GM19397 (cell line): Measurements from ENCODE around the gene CHL1.
A peak's percentile ranks its signal among the peaks of the same experiment; 100 is the strongest.

Experiments
- ATAC-seq: cut with Tn5 transposase; IDR thresholded peaks from one replicate; pipeline ENCODE4 v1.9.1; 2021; ENCODE audit warnings: mild to moderate bottlenecking, moderate library complexity; ENCODE audit not compliant: unreplicated experiment

Gene CHL1

GRCh38 chr3:212432-212831, 15.9 kb downstream of the CHL1 start:
- peak; percentile 80 for ATAC-seq

DNA sequence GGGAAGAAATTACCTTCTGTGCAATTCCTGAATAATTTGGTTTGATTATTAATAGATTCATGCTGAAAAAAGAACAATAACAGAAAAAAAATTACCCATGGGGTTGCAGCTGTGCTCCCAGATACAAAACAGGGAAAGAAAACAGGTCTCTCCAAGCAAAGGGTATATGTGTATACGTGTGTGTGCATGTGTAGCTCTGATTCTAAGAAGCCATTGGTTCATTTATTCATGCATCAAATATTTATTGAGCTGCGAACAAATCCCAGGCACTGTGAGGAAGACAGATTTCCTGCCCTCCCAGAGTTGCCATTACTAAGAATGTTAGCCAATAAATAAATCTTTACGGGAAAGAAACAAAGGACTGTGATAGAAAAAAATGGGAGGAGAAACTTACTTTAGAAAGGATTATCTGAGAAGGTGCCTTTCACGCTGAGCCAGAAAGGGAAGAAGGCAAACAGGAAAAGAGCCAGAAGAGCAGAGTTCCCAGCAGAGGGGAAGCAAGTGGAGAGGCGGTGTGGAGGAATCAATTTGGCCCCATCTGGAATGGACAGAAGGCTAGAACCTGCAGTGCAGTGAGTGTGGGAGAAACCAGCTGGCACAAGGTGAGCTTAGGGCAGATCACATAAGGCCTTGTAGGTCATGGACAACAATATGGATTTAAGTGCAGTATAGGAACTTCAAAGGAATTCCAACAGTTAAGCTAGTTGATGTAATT, 20.7 kb downstream of the CHL1 start:
- no peak for ATAC-seq

DNA sequence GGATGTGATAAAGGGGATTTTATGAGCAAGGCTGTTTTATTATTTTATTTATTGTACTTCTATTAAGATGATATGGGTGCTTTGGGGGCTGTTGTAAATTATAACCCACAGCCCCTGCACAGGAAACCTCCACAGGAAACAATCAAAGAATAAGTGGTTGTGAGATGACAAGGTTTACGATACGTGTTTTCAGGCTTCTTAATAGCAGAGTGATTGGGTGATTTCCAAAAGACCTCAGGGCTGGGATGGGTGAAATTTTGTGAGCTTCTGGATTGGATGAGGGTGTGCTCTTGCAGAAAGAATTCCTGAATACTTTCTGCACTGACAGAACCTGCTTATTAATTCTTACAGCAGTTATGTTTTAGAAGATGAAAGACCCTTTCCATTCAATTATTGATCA, 21.4 kb downstream of the CHL1 start:
- ATAC-seq: no peak

DNA sequence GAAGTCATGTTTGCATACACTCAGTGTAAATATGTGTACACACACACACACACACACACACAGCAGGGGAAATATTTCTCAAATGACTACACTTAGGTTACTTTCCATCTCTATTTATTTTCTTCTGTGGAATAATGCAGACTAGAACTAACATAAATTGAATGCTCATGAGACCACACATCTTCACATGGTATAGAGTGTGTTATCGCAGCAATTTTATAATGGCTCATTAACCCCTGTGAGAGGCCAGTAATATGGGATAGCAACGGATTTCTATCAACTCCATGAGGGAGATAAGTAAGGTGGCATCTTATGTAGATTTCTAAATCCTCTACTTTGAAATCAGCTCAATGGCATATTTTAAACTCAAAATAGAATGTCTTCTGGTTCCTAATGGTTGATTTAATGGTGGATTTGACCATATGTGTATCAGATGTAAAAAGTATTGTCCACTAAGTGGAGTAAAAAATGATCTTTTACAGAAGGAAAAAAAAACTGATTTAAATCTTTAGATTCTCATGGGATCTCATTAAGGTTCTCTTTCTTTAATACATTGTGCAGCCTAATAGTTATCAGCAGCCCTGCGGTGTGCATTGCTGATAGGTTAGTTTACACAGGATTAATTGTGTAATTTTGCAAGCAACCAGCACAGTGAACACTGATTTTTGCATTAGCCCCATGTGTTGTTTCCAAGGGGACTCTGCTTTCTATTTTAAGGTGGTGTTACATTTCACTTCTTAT, 32.0 kb downstream of the CHL1 start:
- no peak for ATAC-seq

DNA sequence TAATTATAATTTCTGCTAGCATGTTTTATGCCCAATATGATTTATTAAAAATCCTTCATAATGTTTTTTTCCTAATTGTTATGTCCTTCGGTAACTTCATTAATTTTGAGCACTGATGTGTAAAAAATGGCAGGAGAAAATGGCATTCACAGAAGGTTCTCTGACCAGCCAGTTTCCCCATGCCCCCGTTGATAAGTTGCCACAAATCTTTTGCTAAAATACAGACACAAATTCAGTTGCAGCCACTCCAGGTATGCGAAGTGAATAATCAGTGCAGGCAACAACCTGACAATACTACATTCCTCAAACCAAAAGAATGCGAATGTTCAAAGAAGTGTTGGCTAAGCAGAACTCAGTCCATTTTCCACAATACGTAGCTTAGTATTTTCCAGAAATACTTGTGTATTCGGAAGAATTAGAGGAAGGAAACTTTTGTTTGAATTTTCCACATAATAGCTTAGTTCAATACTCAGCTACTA, 32.7 kb downstream of the CHL1 start:
- no peak for ATAC-seq

DNA sequence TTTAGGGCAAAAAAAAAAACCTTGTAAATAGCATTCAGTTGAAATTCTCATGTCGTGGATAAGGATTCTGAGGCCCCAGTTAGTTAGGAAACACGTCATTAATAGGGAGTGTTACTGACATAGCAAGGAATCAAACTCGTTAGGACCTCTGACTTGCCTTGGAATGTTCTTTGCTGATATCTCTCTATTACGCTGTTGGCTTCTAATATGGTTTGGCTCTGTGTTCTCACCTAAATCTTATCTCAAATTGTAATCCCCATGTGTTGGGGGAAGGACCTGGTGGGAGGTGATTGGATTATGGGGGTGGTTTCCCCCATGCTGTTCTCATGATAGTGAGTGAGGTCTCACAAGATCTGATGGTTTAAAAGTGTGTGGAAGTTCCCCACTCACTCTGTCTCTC, 40.3 kb downstream of the CHL1 start:
- ATAC-seq: no peak

DNA sequence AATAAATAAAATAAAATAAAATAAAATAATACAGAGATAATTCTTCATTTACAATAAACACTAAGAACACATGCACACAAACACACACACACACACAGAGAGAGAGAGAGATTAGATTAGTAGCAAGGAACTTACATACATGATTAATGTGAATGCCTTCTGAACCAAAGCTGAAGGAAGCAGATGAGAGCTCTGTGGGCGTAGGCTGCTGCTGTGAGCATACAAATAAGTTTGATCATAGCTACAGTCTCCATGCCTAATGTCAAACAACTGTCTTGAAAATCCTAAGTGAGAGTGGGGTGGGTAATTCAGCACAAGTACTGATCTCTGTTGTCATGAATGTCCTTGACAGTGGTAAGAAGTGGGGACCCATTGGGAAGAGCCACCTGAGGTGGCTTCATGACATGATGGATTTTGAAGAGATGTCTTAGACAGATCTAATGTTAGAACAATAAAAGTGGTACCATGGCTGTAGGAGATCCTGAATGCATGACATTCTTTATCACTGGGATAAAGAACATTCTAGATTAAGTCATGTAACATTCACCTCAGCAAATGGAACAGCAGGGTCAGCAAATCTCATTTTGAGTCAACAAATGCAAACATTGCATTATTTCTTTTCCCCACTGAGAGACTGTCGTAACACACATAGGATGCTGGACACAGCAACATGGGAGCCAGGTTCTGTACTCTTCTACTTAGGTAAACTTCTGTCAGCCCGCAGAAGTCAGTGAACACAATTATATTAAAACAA, 46.2 kb downstream of the CHL1 start:
- ATAC-seq: no peak

DNA sequence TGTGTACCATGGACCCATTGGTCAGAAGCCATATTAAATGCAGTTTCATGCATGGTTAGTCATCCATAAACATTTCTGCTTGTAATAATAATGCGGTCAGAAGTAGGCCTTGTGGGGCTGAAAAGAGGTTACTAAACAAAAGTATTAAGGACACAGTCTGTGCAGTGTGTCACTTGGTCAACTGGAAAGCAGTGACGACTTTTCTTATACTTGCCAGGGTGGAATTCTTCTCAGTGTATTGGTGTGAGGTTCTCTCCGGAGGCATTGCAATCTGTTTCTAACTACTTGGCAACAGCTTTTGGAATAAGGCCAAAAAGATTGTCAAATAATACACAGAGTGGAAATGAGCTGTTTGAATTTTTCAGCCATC, 46.8 kb downstream of the CHL1 start:
- no peak for ATAC-seq

DNA sequence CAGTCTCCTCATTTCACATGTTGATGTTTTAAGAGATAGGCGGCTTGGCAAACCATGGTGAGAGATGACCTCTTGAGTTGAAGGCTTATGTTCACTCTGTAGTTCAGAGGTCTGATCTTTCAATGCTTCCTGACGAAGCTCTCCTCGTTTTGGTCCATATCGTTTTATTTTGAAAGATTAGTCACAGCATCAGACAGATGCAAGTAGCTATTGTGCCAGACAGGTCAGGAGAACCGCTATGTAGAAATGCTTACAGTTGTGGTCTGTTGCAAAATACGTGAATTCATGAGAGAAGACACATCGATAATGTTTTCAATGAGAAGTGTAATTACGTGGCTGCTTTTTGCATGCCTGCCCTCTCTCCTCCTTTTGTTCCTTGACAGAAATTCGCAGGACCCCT, 47.5 kb downstream of the CHL1 start:
- ATAC-seq: no peak

GRCh38 chr3:247916-248315, 51.4 kb downstream of the CHL1 start:
- no peak for ATAC-seq

- no peak for ATAC-seq
Observed at GRCh38 chr3:248864-249520, 52.4 kb downstream of the CHL1 start.

- ATAC-seq: no peak
Observed at GRCh38 chr3:249587-250262, 53.2 kb downstream of the CHL1 start.

DNA sequence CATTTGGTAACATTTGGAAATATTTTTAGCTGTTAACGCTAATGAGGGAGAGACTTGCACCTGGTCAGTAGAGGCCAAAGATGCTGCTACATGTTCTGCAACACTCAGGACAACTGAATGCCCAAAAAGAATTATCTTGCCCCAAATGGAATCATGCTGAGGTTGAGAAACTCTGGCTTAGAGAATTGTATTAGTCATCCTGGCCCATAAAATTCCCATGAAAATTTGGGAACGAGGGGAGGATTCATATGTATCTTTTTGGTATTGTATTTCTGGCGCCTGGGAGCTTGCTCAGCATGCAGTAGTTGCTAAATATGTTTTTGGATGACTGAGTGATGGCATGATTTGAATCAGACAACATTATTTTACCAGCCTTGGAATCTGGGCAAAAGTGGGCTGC, 59.9 kb downstream of the CHL1 start:
- no peak for ATAC-seq

DNA sequence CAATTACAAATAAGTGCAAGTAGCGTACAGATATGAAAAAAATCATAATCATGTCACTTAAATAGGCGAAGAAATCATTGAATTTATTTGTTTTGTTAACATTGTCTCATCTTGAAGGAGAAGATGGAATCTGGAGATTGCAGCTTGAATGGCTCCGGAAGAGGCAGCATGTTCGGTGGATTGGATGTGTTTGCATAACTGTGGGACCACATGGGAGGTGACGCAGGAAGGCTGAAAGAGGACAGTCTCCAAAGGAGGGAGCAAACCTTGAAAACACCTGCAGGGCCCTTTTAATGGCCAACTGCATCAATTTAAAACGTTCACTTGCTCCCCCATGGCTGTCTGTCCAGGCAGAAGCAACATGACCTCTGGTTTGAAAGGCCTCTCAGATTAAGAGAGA, 61.3 kb downstream of the CHL1 start:
- no peak for ATAC-seq

GRCh38 chr3:260898-261297, 64.3 kb downstream of the CHL1 start:
- ATAC-seq: no peak

DNA sequence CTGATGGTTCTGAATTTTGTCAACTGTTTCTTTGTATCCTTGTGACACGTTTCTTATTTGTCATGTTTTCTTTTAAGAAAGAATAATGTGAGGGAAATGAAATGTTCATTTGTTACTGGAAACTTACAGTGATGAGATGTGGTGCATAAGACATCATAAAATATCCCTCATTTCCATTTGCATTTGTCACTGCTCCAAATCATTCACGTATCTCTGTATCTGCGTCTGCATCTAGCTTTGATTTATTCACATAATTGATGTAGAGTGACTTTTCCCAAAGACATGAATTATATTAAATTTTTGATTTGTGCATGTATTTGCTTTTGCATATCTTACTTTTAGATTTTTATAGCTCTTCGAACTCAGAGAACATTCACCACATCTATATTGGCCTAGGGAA, 66.8 kb downstream of the CHL1 start:
- no peak for ATAC-seq

GRCh38 chr3:264394-265156, 68.0 kb downstream of the CHL1 start:
- no peak for ATAC-seq

- ATAC-seq: no peak
Observed at GRCh38 chr3:267101-267500, 70.5 kb downstream of the CHL1 start.

DNA sequence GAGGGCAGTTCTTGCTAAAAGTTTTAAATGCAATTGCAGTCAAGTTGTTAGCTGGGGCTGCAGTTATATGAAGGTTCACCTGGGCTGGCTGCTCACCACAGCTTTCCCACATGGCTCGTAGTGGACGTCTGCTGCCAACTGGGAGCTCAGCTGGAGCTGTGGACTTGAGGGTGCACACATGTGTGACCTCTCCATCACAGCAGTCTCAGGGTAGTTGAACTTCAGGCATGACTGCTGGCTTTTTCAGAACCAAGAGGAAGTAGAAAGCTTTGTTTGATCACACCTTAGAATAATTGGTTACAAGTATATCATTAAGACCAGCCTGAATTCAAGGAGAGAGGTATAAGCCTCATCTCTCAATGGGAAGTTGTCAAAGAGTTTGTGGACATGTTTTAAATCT, 74.1 kb downstream of the CHL1 start:
- ATAC-seq: no peak

DNA sequence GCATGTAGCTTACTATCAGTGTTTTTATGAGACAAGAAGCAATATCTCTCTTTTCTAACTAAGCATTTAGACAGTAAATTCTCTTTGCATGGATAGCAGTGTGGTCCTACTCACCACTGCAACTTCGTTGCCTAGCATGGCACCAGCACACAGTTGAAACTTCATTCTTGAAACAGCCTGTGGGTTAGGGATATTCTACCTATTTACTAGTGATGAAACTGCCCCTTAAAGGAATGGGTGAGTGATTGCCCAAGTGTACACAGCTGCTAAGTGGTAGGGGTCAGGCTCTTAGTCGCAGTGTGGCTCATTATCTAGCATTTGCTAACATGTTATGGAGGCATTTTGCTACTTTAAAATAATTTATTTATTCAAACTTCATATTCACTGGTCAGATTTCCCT, 78.4 kb downstream of the CHL1 start:
- ATAC-seq: no peak
